Activated gamma-delta T cell treated with Interleukin-2 at 50 U/mL for 16 hours (primary cell): ENCODE measurements around the gene NDST3.
"Not testable (repeated sequence)": the region's sequence is repeated elsewhere in the genome, so short reads cannot be mapped to it uniquely, and the experiment has no call there.

Experiments used
- DNase-seq: peaks from one replicate; pipeline ENCODE4 v3.0.0-alpha.2; 2020

NDST3 gene

DNA sequence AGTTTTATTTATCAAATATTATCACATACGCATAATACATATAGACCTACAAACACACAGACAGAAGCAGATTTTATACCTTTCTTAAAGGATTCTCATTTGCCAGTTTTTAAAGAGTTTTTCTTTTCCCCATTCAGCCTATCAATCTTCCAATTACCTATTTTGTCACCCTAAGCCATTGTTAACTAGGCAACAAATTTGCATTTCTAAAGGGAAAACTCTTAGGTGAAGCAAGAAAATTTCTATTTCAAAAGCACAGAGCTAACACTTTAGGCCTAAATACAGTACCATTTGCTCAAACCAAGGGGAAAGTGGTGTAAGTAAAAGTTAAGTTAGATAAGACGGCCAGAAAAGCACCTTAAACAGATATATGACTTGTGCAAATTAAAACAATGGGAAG lies 156.6 kb downstream of the NDST3 start:
- no peak for DNase-seq

- DNase-seq: no peak
Measured at GRCh38 chr4:118193421-118193820, 159.1 kb downstream of the NDST3 start.

DNA sequence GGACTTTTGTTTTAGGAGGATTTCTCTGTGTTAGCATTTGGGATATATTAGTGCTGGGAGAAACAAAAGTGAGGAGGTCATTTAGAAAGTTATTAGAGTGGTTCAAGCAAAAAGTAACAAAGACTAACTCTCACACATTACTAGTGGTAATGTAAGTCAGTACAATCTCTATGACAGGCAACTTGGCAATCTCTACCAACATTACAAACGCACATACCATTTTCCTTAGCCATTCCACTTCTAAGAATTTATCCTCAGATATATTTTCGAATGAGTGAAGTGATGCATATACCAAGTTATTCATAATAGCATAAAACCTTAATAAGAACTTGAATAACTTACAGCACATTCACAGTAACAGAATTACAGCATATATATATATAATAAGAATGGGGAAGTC lies 172.3 kb downstream of the NDST3 start:
- no peak for DNase-seq

DNA sequence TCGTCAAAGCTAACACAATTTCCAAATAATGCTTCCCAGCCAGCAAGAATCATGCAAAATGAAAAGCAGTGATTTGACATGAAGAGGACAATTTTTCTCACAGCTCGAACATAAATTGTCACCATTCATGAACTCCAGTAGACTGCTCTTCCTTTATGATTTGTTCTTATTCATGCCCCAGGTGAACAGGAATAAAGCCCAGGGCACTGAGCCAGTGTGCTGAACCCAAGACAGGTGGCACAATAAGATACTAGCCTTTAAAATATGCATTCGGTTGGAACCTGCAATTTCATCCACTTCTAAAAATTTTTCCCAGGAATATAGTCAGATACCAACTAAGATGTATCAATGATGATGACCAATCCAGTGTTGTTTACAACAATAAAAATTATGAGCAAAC lies 178.8 kb downstream of the NDST3 start:
- DNase-seq: no peak

- DNase-seq: no peak
Measured at GRCh38 chr4:118215826-118216225, 181.5 kb downstream of the NDST3 start.

- DNase-seq: no peak
Measured at GRCh38 chr4:118221227-118221800, 187.0 kb downstream of the NDST3 start.

DNA sequence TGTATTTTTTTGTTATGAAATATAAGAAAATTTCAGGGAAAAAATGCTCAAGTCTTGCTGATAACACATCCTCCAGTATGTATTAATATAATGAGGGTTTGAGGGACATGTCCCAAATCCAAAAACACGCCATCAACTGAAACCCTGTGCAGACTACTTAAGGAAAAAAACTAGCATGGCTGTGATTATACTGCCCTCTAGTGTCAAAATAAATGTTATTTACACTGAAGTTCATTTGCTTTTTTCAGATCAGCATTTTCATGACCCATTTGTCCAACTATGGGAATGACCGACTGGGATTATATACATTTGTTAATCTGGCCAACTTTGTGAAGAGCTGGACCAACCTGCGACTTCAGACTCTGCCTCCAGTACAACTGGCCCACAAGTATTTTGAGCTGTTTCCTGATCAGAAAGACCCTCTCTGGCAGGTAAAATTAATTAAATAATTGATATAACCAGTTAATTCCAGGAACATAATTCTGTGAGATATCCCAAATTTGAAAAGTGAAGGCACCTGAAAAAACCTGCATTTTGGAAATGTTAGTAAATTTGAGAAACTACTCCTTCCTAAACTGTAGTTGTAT lies 190.1 kb downstream of the NDST3 start:
- DNase-seq: no peak

DNA sequence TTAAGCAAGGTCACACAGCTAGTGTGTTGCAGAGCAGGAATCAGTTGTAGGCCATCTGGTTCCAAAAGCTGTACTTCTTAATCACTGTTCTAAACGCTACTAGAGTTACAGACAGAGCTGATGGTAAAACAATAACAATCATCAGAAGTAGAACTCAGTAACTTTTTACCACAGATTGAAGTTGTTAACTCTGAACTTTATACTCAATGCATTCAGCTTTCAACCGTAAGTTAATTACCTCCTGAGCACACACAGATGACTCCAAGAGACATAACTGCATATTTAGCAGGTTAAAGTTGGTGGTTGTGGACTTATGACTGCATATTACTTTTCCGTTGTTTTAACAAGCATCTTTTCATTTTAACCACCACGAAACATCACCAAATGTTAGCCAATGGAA lies 191.2 kb downstream of the NDST3 start:
- DNase-seq: no peak

- no peak for DNase-seq
Measured at GRCh38 chr4:118226311-118227010, 192.2 kb downstream of the NDST3 start.

- DNase-seq: no peak
Measured at GRCh38 chr4:118235566-118236120, 201.4 kb downstream of the NDST3 start.

GRCh38 chr4:118237531-118237930 lies 203.2 kb downstream of the NDST3 start:
- no peak for DNase-seq

GRCh38 chr4:118249890-118250289 lies 215.6 kb downstream of the NDST3 start:
- DNase-seq: no peak

DNA sequence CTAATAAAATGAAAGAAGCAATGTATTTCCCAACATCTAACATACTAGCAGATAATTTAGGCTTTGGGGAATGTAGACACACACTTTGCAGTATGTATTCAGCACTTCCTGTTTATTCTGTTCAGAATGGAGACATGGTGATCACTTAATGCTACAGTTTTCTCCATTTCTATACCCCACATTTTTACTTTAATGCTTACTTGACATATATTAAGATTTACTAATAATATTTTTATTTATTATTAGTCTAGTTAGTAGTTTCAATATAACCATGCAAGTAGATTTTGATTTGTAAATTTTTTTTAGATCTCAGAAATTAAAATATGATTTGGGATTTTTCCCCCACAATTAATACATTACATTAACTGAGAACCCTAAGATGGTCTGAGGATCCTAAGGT lies 220.1 kb downstream of the NDST3 start:
- no peak for DNase-seq

DNA sequence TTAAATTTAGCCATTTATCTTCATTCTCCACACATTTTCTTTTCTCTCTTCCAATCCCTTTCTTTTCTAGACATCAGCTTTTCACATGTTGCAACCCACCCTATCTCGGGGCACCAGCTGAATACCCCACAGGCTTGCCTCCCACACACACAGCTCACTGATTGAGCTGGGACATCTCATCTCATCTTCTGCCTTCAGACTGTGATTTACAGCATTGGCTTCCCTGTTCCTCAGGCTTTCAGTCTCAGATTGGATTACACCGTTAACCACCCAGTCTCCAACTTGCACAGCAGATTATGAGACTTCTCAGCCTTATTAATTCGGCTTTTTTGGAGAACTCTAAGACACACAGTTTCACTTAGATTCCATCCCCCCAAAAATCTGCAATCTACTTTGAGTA lies 224.8 kb downstream of the NDST3 start:
- no peak for DNase-seq

GRCh38 chr4:118260309-118260708 lies 226.0 kb downstream of the NDST3 start:
- no peak for DNase-seq

DNA sequence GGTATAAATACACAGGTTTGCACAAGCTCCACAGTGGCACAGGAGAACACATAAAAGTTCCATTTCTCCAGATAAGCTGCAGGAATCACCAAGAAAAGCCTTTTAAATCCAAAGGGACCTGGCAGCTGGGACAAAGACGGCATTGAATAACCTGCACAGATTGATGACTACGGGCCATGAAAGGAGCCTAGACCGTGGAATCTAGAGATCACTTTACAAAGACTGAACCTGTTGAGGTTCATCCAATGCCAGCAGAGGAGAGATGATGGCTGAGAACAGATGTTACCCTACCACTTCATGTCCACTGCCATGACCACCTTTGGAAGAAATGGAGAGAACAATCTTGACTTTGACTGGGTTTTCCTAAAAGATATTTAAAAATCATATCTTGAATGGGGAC lies 229.8 kb downstream of the NDST3 start:
- no peak for DNase-seq

- peak; percentile 8 for DNase-seq
Measured at GRCh38 chr4:118265312-118266144, 231.2 kb downstream of the NDST3 start.

- DNase-seq: not testable (repeated sequence)
Measured at GRCh38 chr4:118266145-118266496, 231.8 kb downstream of the NDST3 start.

GRCh38 chr4:118268780-118269179 lies 234.5 kb downstream of the NDST3 start:
- DNase-seq: no peak

- DNase-seq: no peak
Measured at GRCh38 chr4:118270492-118270891, 236.2 kb downstream of the NDST3 start.

GRCh38 chr4:118271788-118272187 lies 237.5 kb downstream of the NDST3 start:
- no peak for DNase-seq

DNA sequence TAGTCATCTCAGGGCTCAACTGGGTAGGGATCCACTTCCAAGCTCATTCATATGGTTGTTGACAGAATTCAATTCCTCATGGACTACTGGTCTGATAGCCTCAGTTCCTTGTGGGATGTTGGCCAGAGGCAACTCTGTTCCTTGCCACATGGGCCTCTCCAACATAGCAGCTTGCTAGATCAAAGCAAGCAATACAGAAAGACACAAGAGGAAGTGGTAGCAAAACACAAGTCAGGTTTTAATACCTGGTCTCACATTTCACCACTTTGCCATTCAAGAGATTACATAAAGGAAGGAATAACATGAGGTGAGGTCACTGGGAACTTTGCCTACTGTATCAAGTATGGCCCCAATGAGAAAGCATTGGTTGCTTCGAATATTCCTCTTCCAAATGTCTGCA lies 239.4 kb downstream of the NDST3 start:
- no peak for DNase-seq

DNA sequence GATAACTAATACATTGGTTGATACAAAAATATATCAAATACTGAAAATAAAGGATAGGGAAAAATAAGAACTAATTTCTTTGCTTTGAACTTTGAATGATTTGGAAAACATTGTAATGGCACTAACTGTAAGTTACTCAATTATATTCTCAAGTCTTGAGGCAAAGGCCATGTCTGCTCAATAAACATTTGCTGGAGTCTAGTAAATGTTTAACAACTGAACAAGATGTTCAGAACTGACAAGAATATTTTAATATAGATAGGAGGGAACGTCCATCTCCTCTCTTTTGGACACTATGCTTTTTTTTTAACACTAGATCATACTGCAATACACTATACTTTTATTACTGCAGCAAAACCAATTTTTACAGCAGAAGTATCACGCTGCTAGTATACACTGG lies 242.3 kb downstream of the NDST3 start:
- DNase-seq: no peak

DNA sequence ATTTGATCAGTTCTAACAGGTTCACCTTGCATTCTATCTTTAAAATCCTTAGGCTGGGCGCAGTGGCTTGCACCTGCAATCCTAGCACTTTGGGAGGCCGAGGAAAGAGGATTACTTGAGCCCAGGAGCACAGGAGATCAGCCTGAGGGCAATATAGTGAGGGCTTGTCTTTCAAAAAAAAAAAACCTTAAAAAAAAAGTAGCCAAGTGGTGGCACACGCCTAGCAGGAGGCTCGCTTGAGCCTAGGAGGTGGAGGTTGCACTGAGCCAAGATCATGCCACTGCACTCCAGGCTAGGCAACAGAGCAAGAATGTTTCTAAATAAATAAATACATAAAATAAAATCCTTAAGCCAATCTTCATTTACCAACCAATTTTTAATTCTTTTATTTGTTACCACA lies 243.0 kb downstream of the NDST3 start:
- no peak for DNase-seq
